GM21367 (cell line): ENCODE results near the gene KDM8.
A peak's percentile ranks its signal among the peaks of the same experiment; 100 is the strongest.
"Not testable (repeated sequence)": the region's sequence is repeated elsewhere in the genome, so short reads cannot be mapped to it uniquely, and the experiment has no call there.

ENCODE experiments used
- ATAC-seq: cut with Tn5 transposase; IDR thresholded peaks from one replicate; pipeline ENCODE4 v1.9.1; 2021; ENCODE audit not compliant: unreplicated experiment

The KDM8 gene

GRCh38 chr16:27190316-27190871 is 12.9 kb upstream of the KDM8 start:
- ATAC-seq: no peak

- no peak for ATAC-seq
Measured at GRCh38 chr16:27191352-27191924, 11.9 kb upstream of the KDM8 start.

GRCh38 chr16:27193300-27193990 is 9.9 kb upstream of the KDM8 start:
- no peak for ATAC-seq

- ATAC-seq: no peak
Measured at GRCh38 chr16:27195076-27195741, 8.1 kb upstream of the KDM8 start.

- no peak for ATAC-seq
Measured at GRCh38 chr16:27195941-27196595, 7.3 kb upstream of the KDM8 start.

GRCh38 chr16:27197004-27197403 is 6.3 kb upstream of the KDM8 start:
- ATAC-seq: no peak

- no peak for ATAC-seq
Measured at GRCh38 chr16:27198451-27199234, 4.7 kb upstream of the KDM8 start.

- no peak for ATAC-seq
Measured at GRCh38 chr16:27199235-27199586, 4.1 kb upstream of the KDM8 start.

GRCh38 chr16:27199736-27200135 is 3.6 kb upstream of the KDM8 start:
- ATAC-seq: no peak

GRCh38 chr16:27200914-27201313 is 2.4 kb upstream of the KDM8 start:
- ATAC-seq: not testable (repeated sequence)

- ATAC-seq: peak; percentile 50
Measured at GRCh38 chr16:27202923-27203506, 311 bp upstream of the KDM8 start.

GRCh38 chr16:27204312-27204915 is 1.1 kb downstream of the KDM8 start:
- no peak for ATAC-seq

- ATAC-seq: no peak
Measured at GRCh38 chr16:27205423-27206065, 2.2 kb downstream of the KDM8 start.

- not testable (repeated sequence) for ATAC-seq
Measured at GRCh38 chr16:27207121-27207520, 3.8 kb downstream of the KDM8 start.

- no peak for ATAC-seq
Measured at GRCh38 chr16:27208081-27208680, 4.9 kb downstream of the KDM8 start.

- no peak for ATAC-seq
Measured at GRCh38 chr16:27208796-27209195, 5.5 kb downstream of the KDM8 start.

- no peak for ATAC-seq
Measured at GRCh38 chr16:27209591-27209990, 6.3 kb downstream of the KDM8 start.

- ATAC-seq: no peak
Measured at GRCh38 chr16:27210174-27210573, 6.8 kb downstream of the KDM8 start.

- no peak for ATAC-seq
Measured at GRCh38 chr16:27211026-27211425, 7.7 kb downstream of the KDM8 start.
